Rectal smooth muscle tissue (tissue), 1 donor: Measurements from ENCODE around the gene NMD3.
"Not testable (repeated sequence)": the region's sequence is repeated elsewhere in the genome, so short reads cannot be mapped to it uniquely, and the experiment has no call there.

Experiments
- H3K27ac ChIP-seq: one replicate; pipeline ENCODE4 v1.7.0; 2013; ENCODE audit warnings: low read depth, low read length, inconsistent platforms
- H3K27me3 ChIP-seq: one replicate; pipeline ENCODE4 v1.7.0; 2013; ENCODE audit warnings: low read length; ENCODE audit not compliant: control insufficient read depth, insufficient read depth
- H3K36me3 ChIP-seq: one replicate; pipeline ENCODE4 v1.7.0; 2013; ENCODE audit warnings: low read length; ENCODE audit not compliant: control insufficient read depth, insufficient read depth
- H3K4me1 ChIP-seq: one replicate; pipeline ENCODE4 v1.7.0; 2013; ENCODE audit warnings: low read length; ENCODE audit not compliant: control insufficient read depth, insufficient read depth
- H3K4me3 ChIP-seq: one replicate; pipeline ENCODE4 v1.7.0; 2013; ENCODE audit warnings: low read length
- H3K9ac ChIP-seq: one replicate; pipeline ENCODE4 v1.7.0; 2013; ENCODE audit warnings: low read length

Gene NMD3

DNA sequence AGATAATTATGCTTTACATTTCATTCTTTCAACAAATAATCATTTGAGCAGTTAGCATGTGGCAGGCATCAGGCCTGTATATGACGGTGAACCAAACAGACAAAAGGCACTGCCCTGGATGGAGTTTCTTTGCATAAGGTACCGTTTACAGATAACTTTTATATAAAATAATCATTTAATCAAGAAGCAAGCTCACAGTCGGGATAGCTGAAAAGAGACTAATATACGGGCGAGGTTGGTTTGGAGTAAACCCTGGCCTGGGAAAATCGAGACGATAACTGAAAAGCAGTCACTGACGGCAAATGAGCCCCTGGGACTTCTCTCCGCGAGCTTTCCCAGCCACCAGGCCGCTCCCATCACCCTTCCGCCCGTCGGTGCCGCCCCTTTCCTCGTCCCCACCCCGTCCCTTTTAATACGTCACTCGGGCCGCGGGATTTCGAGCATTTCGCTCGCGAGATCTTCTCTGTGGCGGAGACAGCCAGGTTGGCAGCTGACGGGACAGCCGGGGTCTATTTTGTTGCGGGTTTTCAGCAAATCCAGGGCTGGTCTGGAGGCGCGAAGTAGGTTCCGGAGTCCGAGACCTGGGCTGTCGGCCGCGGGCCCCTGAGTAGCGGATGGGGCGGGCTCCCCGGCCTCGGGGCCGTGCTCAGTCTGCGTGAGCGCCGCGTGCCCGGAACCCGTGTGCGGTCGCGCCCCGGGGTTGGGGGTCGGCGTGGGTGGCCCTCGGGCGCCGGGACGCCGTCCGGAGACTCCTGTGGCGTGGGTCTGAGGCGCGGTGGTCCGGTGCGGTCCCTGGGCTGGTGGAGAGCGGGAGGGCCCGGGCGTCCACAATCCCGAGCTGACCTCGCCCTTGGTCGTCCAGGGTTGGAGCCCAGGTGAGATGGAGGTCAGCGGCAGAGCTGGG is at the start of gene NMD3:
TSS of gene NMD3 (plus strand) at position 462 of the 904 bp plus-strand sequence. CDS start 703 bp downstream, outside the sequence.
- Histone ChIP-seq H3K27me3 (no peaks in the 10 kb centered on the region), H3K4me1 (peaks cover 6% of the 10 kb centered on the region), H3K9ac (peak within 1 kb of the TSS; percentile 91), H3K27ac (peak within 1 kb of the TSS; percentile 84), H3K36me3 (no peaks in the 10 kb centered on the region), H3K4me3 (peak within 1 kb of the TSS; percentile 95)

DNA sequence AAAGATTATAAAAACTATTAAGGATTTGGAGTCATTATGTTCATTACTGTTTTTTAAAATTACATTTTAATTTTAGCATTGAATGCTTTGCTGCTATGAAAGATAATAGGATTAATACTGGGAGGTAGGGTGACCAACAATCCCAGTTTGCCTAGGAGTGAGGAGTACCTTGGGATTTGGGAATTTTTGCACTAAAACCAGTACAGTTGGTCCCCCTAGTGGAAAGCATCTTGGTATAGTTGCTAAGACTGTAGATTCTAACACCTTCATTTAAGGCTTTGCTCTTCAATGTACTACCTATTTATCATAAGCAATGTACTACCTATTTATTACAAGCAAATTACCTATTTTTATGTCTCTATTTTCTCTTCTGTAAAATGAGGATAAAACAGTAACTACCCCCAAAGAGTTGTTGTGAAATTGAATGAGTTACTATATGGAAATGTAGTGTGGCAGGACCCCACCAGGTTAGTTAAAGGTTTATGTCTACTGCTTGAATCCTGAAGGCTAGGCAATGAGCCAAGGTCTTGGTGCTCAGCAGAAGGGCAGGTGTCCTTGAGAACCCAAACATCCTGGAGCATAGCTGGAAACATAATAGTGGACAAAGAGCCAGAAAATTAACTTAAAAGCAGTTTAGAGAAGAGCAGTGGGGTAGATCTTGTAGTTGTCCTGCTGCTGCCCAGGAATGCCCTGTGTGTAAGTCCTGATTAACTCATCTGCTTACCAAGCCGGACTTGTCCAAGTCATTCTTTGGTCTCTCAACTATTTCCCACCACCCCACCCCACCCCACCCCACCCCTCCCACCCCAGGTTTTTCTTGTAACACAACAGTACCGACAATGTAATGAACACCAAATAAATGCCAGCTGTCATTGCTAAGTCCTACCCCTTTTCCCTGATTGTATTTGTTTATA is 49.2 kb upstream of the NMD3 start:
- Histone ChIP-seq H3K27me3 (no peaks in the 10 kb centered on the region), H3K4me3 (no peak overlapping the region), H3K27ac (no peak overlapping the region), H3K9ac (no peak overlapping the region), H3K36me3 (no peaks in the 10 kb centered on the region), H3K4me1 (no peaks in the 10 kb centered on the region)

DNA sequence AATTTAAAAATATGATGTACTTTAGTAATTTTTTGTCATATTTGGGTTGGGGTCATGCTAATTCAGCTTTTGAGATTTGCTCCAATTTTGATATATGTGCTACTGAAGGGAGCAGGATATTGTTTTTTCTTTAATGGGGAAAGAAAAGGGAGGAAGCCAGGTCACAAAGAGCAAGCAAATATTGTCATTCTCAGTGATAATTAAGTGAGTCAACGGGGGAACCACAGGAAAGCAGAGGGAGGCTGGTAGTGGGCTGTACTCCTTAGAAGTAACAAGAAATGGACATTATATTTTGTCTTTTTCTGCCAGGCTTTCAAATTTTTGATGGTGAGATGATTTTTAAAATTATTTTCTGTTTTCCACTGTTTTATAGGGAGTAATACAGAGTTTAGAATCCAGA is 45.6 kb upstream of the NMD3 start:
- no peak overlapping the region for H3K4me3 ChIP-seq
- no peaks in the 10 kb centered on the region for H3K36me3 ChIP-seq
- H3K27ac ChIP-seq, result no peak overlapping the region
- H3K9ac ChIP-seq, result no peak overlapping the region
- H3K4me1 ChIP-seq, result no peaks in the 10 kb centered on the region
- H3K27me3 ChIP-seq, result no peaks in the 10 kb centered on the region

DNA sequence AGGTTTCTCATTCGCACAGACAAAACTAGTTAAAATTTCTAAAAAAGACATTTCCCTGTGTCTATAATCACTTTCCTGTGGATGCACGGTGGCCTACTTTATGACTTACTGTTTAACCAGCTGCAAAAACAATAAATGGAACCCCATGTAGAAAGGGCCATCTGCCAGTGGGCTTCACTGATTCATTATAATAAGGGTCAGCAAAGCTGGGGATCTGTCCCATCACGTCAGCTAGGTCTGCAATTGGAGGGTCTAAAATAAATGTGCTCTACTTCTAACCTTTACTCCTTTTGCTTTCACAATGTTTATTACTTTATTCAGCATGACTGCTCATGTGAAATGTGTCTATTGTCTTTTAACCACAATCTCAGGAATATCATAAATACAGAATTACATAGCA is 43.1 kb upstream of the NMD3 start:
- no peak overlapping the region for H3K9ac ChIP-seq
- H3K4me1 ChIP-seq, result no peaks in the 10 kb centered on the region
- no peak overlapping the region for H3K27ac ChIP-seq
- no peaks in the 10 kb centered on the region for H3K36me3 ChIP-seq
- H3K27me3 ChIP-seq, result no peaks in the 10 kb centered on the region
- no peak overlapping the region for H3K4me3 ChIP-seq

DNA sequence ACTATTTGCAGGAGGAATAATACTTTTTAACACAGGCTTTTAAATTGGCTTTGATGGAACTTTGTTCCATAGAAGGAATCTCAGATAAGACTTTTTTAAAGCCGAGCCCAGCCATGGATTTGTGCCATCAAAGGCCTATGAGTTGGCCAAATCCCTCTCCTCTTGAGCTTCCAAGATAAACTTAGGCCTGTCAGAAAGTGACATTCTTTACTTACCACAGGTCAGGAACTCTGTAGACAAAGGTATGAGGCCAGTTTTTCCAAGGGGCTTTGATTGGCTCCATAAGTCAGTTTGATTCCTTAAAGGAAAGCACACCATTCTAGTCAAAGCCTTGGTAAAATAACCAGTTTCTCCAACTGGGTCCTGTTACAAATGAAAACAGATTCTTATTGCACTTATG is 39.7 kb upstream of the NMD3 start:
- H3K27ac ChIP-seq, H3K27me3 ChIP-seq, H3K4me3 ChIP-seq, H3K4me1 ChIP-seq, H3K9ac ChIP-seq, H3K36me3 ChIP-seq: not testable (repeated sequence)

DNA sequence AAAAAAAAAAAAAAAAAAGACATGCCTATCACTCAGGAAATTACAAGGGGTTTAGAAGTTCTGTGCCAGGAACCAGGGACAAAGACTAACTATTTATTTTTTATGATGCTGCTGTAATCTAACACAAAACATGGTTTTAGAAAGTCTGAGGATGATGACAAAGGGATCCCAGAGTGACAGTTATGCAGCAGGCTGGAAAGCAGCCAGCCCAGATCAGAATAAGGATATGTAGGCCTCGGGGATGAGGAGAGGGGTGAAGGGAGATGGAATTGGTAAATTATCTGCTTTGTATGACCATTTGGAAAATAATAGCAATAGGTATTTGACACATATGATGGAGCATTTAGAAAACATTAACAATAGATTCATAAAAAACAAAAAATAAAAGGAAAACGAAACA is 34.1 kb upstream of the NMD3 start:
- no peaks in the 10 kb centered on the region for H3K27me3 ChIP-seq
- H3K4me3 ChIP-seq, result no peak overlapping the region
- no peak overlapping the region for H3K27ac ChIP-seq
- no peaks in the 10 kb centered on the region for H3K36me3 ChIP-seq
- no peak overlapping the region for H3K9ac ChIP-seq
- H3K4me1 ChIP-seq, result no peaks in the 10 kb centered on the region

DNA sequence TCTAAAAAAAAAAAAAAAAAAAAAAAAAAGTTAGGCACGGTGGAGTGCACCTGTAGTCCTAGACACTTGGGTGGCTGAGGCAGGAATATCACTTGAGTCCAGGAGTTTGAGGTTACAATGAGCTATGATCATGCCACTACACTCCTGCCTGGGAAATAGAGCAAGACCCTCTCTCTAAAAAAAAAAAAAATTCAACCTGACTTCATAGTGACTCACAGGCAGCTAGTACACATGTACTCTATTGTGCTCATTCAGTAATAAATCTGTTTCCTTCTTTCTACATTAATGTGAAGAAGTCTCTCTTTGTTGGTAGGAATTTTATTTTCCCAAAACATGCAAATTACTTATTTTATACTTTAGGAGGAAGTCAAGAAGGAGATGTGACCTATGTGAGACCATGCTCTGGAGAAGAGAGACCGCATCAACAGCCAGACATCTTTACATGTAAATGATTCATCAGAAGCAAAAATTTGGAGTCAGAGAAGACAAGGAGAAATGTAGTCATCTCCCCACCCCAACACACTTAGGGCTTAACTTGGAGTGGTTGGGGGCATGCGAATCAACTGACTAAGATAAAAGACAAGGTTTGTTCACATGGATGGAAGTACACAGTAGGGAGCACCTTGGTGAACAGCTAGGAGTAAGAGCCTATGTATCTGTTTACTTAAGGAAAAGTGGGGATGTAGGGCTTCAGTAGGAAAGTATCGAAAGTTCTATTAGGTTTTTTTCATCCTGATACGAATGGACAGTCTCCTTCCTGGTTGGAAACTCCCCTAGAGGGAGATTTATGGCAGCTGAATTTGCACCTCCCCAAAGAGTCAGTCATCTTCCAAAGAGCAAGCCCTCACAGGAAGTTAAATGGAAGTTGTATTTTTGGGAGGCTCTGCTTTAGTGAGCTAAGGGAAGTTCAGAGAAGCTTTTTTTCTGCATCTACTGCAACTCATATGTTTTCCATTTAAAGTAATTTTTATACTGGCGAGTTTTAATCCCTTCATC is 23.0 kb upstream of the NMD3 start:
- Histone ChIP-seq H3K4me3 (no peak overlapping the region), H3K27me3 (no peaks in the 10 kb centered on the region)

DNA sequence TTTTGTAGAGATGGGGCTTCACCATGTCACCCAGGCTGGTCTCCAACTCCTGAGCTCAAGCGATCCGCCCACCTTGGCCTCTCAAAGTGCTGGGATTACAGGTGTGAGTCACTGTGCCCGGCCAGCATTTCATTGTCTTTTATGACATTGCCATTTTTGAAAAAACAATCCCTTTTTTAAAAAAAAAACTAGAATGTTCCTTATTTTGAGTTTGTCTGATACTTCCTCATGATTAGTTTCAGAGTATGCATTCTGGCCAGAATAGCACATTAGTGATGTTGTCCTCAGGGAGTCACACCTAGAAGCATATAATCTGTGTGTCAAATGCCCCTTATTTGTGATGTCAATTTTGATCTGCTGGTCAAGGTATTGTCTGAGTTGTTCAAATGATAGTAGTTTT is 21.2 kb upstream of the NMD3 start:
- Histone ChIP-seq H3K9ac (no peak overlapping the region), H3K36me3 (no peaks in the 10 kb centered on the region), H3K27me3 (no peaks in the 10 kb centered on the region), H3K4me1 (no peaks in the 10 kb centered on the region), H3K27ac (no peak overlapping the region), H3K4me3 (no peak overlapping the region)

More for the DNA sequence above, 23.0 kb upstream of the NMD3 start:
- Histone ChIP-seq H3K9ac (no peak overlapping the region), H3K4me1 (no peaks in the 10 kb centered on the region), H3K36me3 (no peaks in the 10 kb centered on the region), H3K27ac (no peak overlapping the region)

DNA sequence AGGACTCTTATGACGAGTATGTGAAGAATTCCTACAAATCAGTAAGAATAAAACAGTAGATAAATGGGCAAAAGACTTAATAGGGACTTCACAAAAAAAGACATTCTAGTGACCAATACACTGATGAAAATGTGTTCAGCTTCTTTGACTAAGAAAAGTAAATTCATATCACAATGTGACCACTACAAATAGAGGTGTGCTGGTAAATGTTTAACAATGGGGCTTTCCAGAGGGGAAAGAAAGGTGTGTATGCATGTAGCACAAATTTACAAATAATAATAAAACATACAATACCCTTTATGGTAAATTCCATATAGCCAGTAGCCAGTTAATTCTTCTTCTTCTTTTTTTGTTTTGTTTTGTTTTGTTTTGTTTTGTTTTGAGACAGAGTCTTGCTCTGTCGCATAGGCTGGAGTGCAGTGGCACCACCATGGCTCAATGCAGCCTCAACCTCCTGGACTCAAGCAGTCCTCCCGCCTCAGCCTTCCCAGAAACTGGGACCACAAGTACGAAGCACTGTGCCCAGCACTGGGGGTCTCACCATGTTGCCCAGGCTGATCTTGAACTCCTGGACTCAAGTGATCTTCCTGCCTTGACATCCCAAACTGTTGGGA is 17.5 kb upstream of the NMD3 start:
- no peak overlapping the region for H3K9ac ChIP-seq
- H3K36me3 ChIP-seq, result no peaks in the 10 kb centered on the region
- no peaks in the 10 kb centered on the region for H3K4me1 ChIP-seq
- no peak overlapping the region for H3K27ac ChIP-seq
- no peak overlapping the region for H3K4me3 ChIP-seq
- H3K27me3 ChIP-seq, result no peaks in the 10 kb centered on the region

DNA sequence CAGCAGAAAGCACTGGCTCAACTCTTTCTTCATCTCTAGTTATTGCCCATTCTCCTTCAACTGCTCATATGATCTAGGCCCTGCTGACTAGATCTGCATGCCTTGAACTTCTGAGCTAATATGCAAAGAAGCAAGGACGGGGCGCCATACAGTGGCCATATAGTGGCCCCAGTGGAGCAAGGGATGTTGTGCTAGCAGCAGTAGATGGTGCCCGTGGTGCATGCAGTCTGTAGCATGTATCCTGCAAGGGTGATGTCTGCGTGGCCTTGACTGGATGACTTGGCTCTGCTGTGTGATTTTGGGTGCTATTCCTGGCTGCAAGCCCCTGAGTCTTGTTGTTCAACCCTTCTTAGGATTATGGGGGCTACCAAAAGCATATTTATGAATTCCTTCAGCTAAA is 12.2 kb upstream of the NMD3 start:
- H3K36me3 ChIP-seq, result no peaks in the 10 kb centered on the region
- H3K4me3 ChIP-seq, result no peak overlapping the region
- no peak overlapping the region for H3K27ac ChIP-seq
- H3K4me1 ChIP-seq, result no peaks in the 10 kb centered on the region
- H3K9ac ChIP-seq, result no peak overlapping the region
- H3K27me3 ChIP-seq, result no peaks in the 10 kb centered on the region

DNA sequence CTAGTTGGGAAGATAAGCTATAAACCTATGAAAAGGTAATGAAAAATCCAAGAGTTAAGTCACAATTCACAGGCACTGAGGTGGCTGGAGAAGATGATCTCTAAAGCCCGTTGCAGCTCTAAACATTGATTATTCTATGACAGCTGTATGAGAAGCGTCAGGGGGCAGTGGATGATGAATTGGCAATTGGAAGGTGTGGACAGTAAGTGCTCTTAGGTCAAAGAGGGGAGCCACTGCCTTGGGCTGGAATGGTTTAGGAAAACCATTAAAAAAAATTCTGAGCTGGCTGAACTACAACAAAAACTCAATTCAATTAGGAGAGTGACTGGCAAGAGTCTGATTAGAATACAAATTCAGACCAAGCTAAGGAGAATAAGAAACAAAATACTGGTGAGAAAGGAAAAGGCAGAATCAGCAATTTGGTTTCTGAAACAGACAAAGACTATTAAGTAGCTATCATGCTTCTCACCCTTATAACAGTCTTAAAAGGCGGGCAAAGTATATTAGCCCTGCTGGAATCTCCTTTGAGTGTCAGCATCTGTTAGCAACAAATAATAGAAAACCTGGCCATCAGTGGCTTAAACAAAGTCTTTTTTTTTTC is 8.8 kb upstream of the NMD3 start:
- Histone ChIP-seq H3K4me3 (no peak overlapping the region), H3K4me1 (no peaks in the 10 kb centered on the region), H3K36me3 (no peaks in the 10 kb centered on the region), H3K27me3 (no peaks in the 10 kb centered on the region), H3K27ac (no peak overlapping the region), H3K9ac (no peak overlapping the region)
